ENCODE results near the gene MCTP1.

MCTP1 gene

GRCh38 chr5:95159603-95160002 lies 125.3 kb downstream of the MCTP1 start:
- DNase-seq (ENCODE audit: low spot score) = no peak
- TF ChIP-seq, protein P1, sequence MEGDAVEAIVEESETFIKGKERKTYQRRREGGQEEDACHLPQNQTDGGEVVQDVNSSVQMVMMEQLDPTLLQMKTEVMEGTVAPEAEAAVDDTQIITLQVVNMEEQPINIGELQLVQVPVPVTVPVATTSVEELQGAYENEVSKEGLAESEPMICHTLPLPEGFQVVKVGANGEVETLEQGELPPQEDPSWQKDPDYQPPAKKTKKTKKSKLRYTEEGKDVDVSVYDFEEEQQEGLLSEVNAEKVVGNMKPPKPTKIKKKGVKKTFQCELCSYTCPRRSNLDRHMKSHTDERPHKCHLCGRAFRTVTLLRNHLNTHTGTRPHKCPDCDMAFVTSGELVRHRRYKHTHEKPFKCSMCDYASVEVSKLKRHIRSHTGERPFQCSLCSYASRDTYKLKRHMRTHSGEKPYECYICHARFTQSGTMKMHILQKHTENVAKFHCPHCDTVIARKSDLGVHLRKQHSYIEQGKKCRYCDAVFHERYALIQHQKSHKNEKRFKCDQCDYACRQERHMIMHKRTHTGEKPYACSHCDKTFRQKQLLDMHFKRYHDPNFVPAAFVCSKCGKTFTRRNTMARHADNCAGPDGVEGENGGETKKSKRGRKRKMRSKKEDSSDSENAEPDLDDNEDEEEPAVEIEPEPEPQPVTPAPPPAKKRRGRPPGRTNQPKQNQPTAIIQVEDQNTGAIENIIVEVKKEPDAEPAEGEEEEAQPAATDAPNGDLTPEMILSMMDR (IDR thresholded peaks at IDR 0.05; ENCODE audit: extremely low read depth, insufficient read depth, missing control alignments) = no peak
- in situ Hi-C loops (cut with MboI; ENCODE audit: low pct_unique_long_range_greater_than_20kb, low sequenced_read_pairs, unreplicated experiment) = no loop called here

DNA sequence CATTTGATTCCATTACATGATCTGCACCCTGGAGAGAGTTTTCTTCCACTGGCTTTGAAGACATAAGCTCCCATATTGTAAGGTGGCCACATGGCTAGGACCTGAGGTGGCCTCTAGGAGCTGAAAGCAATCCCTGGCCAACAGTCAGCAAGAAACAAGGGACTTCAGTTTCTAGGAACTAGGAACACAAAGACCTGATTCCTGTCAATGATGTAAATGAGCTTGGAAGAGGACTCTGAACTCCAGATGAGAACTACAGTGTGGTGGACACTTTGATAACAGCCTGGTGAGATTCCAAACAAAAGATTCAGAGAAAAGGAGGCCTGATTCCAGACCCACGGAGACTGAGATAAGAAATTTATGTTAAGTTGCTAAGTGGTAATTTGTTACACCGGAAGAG lies 129.0 kb downstream of the MCTP1 start:
- DNase-seq (ENCODE audit: low spot score) = no peak
- in situ Hi-C loops (cut with MboI; ENCODE audit: low pct_unique_long_range_greater_than_20kb, low sequenced_read_pairs, unreplicated experiment) = no loop called here
- TF ChIP-seq, protein P1 (IDR thresholded peaks at IDR 0.05; ENCODE audit: extremely low read depth, insufficient read depth, missing control alignments) = no peak

DNA sequence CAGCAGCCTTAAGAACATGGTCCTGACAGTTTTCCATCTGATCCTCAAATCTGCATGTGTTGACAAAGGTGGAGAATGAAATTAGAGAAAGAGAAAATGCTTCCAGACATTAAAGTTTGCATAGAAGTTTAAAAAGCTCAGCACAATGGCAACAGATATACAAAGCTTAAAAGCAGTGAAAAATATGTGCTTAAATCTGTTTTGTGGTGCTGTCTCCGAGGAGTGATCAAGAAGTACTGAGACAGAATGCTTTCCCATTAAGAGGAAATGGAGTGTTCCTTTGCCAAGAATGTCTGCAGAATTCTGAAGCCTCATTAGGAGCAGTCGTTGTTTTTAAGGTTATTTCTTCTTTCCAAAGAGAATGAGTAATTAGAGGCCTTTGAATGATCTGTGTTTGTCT lies 131.4 kb downstream of the MCTP1 start:
- in situ Hi-C loops (cut with MboI; ENCODE audit: low pct_unique_long_range_greater_than_20kb, low sequenced_read_pairs, unreplicated experiment) = no loop called here
- TF ChIP-seq, protein P1 (IDR thresholded peaks at IDR 0.05; ENCODE audit: extremely low read depth, insufficient read depth, missing control alignments) = no peak
- no peak for DNase-seq (ENCODE audit: low spot score)

DNA sequence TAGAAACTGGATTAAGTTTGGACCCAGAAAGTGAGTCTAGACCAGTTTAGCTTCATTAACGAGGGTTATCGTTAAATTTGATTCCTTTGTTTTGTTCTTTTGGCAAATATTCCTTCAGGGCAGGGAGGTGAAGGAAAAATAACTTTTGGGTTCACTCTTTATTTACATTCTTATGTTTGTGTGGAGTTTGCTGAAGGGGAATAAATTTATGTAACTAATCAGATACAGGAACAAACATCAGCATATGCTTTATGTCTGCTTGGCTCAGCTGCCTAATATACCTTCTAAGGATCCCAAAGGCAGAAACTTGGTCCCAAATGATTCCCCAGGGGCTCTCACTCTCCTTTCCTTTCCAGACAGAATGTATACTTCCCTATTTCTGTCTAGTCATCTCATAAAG lies 132.4 kb downstream of the MCTP1 start:
- in situ Hi-C loops (cut with MboI; ENCODE audit: low pct_unique_long_range_greater_than_20kb, low sequenced_read_pairs, unreplicated experiment) = no loop called here
- no peak for DNase-seq (ENCODE audit: low spot score)
- TF ChIP-seq, protein P1 (IDR thresholded peaks at IDR 0.05; ENCODE audit: extremely low read depth, insufficient read depth, missing control alignments) = no peak

DNA sequence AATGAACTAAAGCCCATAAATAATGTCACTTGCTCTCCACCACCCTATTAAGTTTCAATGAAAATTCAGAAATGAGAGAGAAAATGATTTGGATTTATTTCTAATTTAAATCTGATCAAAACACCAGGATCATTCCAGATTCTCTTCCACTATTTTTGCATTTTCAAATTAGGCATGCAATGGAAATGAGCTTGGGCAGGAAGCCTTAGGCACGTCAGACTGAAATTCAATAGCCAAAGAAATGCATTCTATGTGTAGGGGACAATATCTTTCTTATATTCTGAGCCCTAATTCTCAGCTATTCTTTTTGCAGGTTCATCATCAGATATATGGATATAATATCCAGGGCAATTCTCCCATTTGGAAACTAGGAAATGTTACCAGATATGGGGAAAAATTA lies 132.8 kb downstream of the MCTP1 start:
- in situ Hi-C loops (cut with MboI; ENCODE audit: low pct_unique_long_range_greater_than_20kb, low sequenced_read_pairs, unreplicated experiment) = no loop called here
- no peak for DNase-seq (ENCODE audit: low spot score)
- TF ChIP-seq, protein P1 (IDR thresholded peaks at IDR 0.05; ENCODE audit: extremely low read depth, insufficient read depth, missing control alignments) = no peak

DNA sequence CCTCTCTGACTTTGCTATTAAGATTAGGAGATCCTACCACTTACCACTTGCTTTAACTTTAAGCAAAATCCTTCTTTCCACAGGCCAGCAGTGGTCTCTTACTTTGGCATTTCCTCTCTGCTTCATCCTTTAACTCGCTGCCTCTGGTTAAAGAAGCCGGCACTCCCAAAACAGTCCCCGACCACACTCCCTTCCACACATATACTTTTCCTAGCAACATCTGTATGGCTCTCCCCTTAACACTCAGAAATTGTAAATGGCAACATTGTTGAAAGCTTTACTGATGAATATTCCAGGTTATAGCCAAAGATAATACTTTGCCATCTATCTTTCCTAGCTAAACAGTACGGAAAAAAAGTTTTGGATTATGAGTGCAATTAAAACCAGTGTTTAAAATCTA lies 133.2 kb downstream of the MCTP1 start:
- in situ Hi-C loops (cut with MboI; ENCODE audit: low pct_unique_long_range_greater_than_20kb, low sequenced_read_pairs, unreplicated experiment) = no loop called here
- DNase-seq (ENCODE audit: low spot score) = no peak
- TF ChIP-seq, protein P1 (IDR thresholded peaks at IDR 0.05; ENCODE audit: extremely low read depth, insufficient read depth, missing control alignments) = no peak

- DNase-seq (ENCODE audit: low spot score) = no peak
- TF ChIP-seq, protein P1 (IDR thresholded peaks at IDR 0.05; ENCODE audit: extremely low read depth, insufficient read depth, missing control alignments) = no peak
- in situ Hi-C loops (cut with MboI; ENCODE audit: low pct_unique_long_range_greater_than_20kb, low sequenced_read_pairs, unreplicated experiment) = no loop called here
Observed at GRCh38 chr5:95149387-95149786, 135.5 kb downstream of the MCTP1 start.
